SK-N-SH treated with all-trans-retinoic acid at 6 μM for 48 hours (cell line): Measurements from ENCODE around the gene MFSD6.

Experiments used
- ATAC-seq: fragments of 200-7000 bp; cut with Tn5 transposase; 3 replicates; pipeline ENCODE4 v1.9.1; 2020; ENCODE audit warnings: mild to moderate bottlenecking, moderate library complexity
- ARNTL ChIP-seq: fragments of 450-650 bp; formaldehyde crosslinking; IDR thresholded peaks from 2 replicates; pipeline ENCODE4 v1.5.0; 2020; ENCODE audit warnings: low read depth, mild to moderate bottlenecking, moderate library complexity, borderline replicate concordance
- BACH2 ChIP-seq: fragments of 250-450 bp; sonication (Bioruptor Pico); IDR thresholded peaks from 2 replicates; pipeline ENCODE4 v1.9.0; 2021; ENCODE audit warnings: mild to moderate bottlenecking, borderline replicate concordance
- CREB5 ChIP-seq: fragments of 250-450 bp; sonication (Bioruptor Pico); IDR thresholded peaks from 2 replicates; pipeline ENCODE4 v1.5.1; 2020; ENCODE audit warnings: low read depth, mild to moderate bottlenecking, moderate library complexity
- CSDC2 ChIP-seq: fragments of 250-450 bp; sonication (Bioruptor Pico); IDR thresholded peaks from 2 replicates; pipeline ENCODE4 v1.5.0; 2020; ENCODE audit warnings: mild to moderate bottlenecking, moderate library complexity
- CSRNP3 ChIP-seq: fragments of 250-450 bp; sonication (Bioruptor Pico); IDR thresholded peaks from 2 replicates; pipeline ENCODE4 v1.5.1; 2021; ENCODE audit warnings: mild to moderate bottlenecking, moderate library complexity
- ESRRG ChIP-seq: fragments of 250-450 bp; sonication (Bioruptor Pico); IDR thresholded peaks from 2 replicates; pipeline ENCODE4 v1.6.1; 2021; ENCODE audit warnings: mild to moderate bottlenecking
- GLIS3 ChIP-seq: fragments of 250-450 bp; sonication (Bioruptor Pico); IDR thresholded peaks from 2 replicates; pipeline ENCODE4 v1.5.0; 2020; ENCODE audit warnings: mild to moderate bottlenecking, moderate library complexity
- ISL1 ChIP-seq: fragments of 250-450 bp; sonication (Bioruptor Pico); IDR thresholded peaks from 2 replicates; pipeline ENCODE4 v2.1.2; 2022; ENCODE audit warnings: mild to moderate bottlenecking, moderate library complexity
- PATZ1 ChIP-seq: fragments of 250-450 bp; sonication (Bioruptor Pico); IDR thresholded peaks from 2 replicates; pipeline ENCODE4 v1.8.0; 2020; ENCODE audit warnings: mild to moderate bottlenecking, moderate library complexity, borderline replicate concordance
- POU6F1 ChIP-seq: fragments of 250-450 bp; sonication (Bioruptor Pico); IDR thresholded peaks from 2 replicates; pipeline ENCODE4 v1.8.0; 2021; ENCODE audit warnings: low read depth, mild to moderate bottlenecking, moderate library complexity, borderline replicate concordance
- PPARA ChIP-seq: fragments of 250-450 bp; sonication (Bioruptor Pico); IDR thresholded peaks from 2 replicates; pipeline ENCODE4 v1.5.0; 2020; ENCODE audit warnings: mild to moderate bottlenecking, borderline replicate concordance
- RARB ChIP-seq: fragments of 250-450 bp; sonication (Bioruptor Pico); IDR thresholded peaks from 2 replicates; pipeline ENCODE4 v1.8.0; 2021; ENCODE audit warnings: mild to moderate bottlenecking, moderate library complexity
- SNAI2 ChIP-seq: fragments of 250-450 bp; sonication (Bioruptor Pico); IDR thresholded peaks from 2 replicates; pipeline ENCODE4 v1.5.0; 2020; ENCODE audit warnings: mild to moderate bottlenecking, moderate library complexity
- TCF4 ChIP-seq: fragments of 250-450 bp; sonication (Bioruptor Pico); IDR thresholded peaks from 2 replicates; pipeline ENCODE4 v1.8.0; 2021; ENCODE audit warnings: mild to moderate bottlenecking, moderate library complexity, borderline replicate concordance
- TOX ChIP-seq: fragments of 250-450 bp; sonication (Bioruptor Pico); IDR thresholded peaks from 2 replicates; pipeline ENCODE4 v1.8.0; 2021; ENCODE audit warnings: mild to moderate bottlenecking, moderate library complexity, borderline replicate concordance
- TSHZ2 ChIP-seq: fragments of 250-450 bp; sonication (Bioruptor Pico); IDR thresholded peaks from 2 replicates; pipeline ENCODE4 v1.5.0; 2020; ENCODE audit warnings: mild to moderate bottlenecking, moderate library complexity
- ZC3H10 ChIP-seq: fragments of 250-450 bp; sonication (Bioruptor Pico); IDR thresholded peaks from 2 replicates; pipeline ENCODE4 v1.5.1; 2021; ENCODE audit warnings: mild to moderate bottlenecking, moderate library complexity
- ZFP3 ChIP-seq: fragments of 250-450 bp; sonication (Bioruptor Pico); IDR thresholded peaks from 2 replicates; pipeline ENCODE4 v1.5.0; 2020; ENCODE audit warnings: mild to moderate bottlenecking, moderate library complexity
- ZNF565 ChIP-seq: fragments of 450-650 bp; formaldehyde crosslinking; conservative IDR thresholded peaks from 2 replicates; pipeline ENCODE4 v1.5.0; 2020; ENCODE audit warnings: low read depth, mild to moderate bottlenecking, moderate library complexity
- ZNF8 ChIP-seq: fragments of 450-650 bp; formaldehyde crosslinking; IDR thresholded peaks from 2 replicates; pipeline ENCODE4 v1.5.0; 2020; ENCODE audit warnings: mild to moderate bottlenecking, moderate library complexity

The MFSD6 gene

GRCh38 chr2:190406805-190407204 lies 1.4 kb upstream of the MFSD6 start:
- ATAC-seq = no peak
- no peak for TF ChIP-seq BACH2
- TF ChIP-seq CSRNP3 (CRISPR knock-in tag) = no peak
- TF ChIP-seq PPARA (CRISPR knock-in tag) = no peak
- no peak for TF ChIP-seq ZC3H10
- no peak for TF ChIP-seq POU6F1 (CRISPR knock-in tag)
- TF ChIP-seq, all 23 proteins: peak for 0

- ATAC-seq = no peak
These were observed 901 bp upstream of the MFSD6 start for GRCh38 chr2:190407246-190407661.

GRCh38 chr2:190408538-190409271 lies 550 bp downstream of the MFSD6 start:
- peak; percentile 70 for ATAC-seq
- TF ChIP-seq PPARA (CRISPR knock-in tag) = no peak
- TF ChIP-seq ISL1 (CRISPR knock-in tag) = no peak
- no peak for TF ChIP-seq CREB5 (CRISPR knock-in tag)
- no peak for TF ChIP-seq TCF4 (CRISPR knock-in tag)
- no peak for TF ChIP-seq POU6F1 (CRISPR knock-in tag)
- TF ChIP-seq ARNTL = no peak
- no peak for TF ChIP-seq BACH2
- no peak for TF ChIP-seq PATZ1 (CRISPR knock-in tag)
- no peak for TF ChIP-seq ESRRG (CRISPR knock-in tag)
- TF ChIP-seq TSHZ2 (CRISPR knock-in tag) = no peak
- no peak for TF ChIP-seq TOX (CRISPR knock-in tag)
- TF ChIP-seq SNAI2 = no peak

More at GRCh38 chr2:190407246-190407661, 901 bp upstream of the MFSD6 start:
- TF ChIP-seq ZC3H10 (no peak), ZFP3 (CRISPR knock-in tag) (no peak), PPARA (CRISPR knock-in tag) (no peak), TOX (CRISPR knock-in tag) (no peak), GLIS3 (CRISPR knock-in tag) (no peak), CREB5 (CRISPR knock-in tag) (no peak), BACH2 (no peak), ESRRG (CRISPR knock-in tag) (no peak), ZNF565 (CRISPR knock-in tag) (no peak), RARB (CRISPR knock-in tag) (no peak), POU6F1 (CRISPR knock-in tag) (no peak), CSDC2 (CRISPR knock-in tag) (no peak), TCF4 (CRISPR knock-in tag) (no peak), ZNF8 (no peak)
